ENCODE data around the gene POMGNT2.

- no peak for TF ChIP-seq POLR2AphosphoS5 (IDR thresholded peaks at IDR 0.05; ENCODE audit: low read depth, low read length)
- TF ChIP-seq POLR2A (IDR thresholded peaks at IDR 0.05; ENCODE audit: low read depth, low read length) = no peak
- TF ChIP-seq TAF1 (IDR thresholded peaks at IDR 0.05; ENCODE audit: borderline replicate concordance, low read depth, low read length) = no peak
Observed at GRCh38 chr3:43104660-43105595, 951 bp downstream of the POMGNT2 start.
